H1 (cell line): ENCODE results near the gene PPP2R2D. TPM values are rescaled to one million over a fixed set of nuclear protein-coding genes. Genes with fewer than 3 reads are reported as not detected.

Experiments used
- CTCF ChIA-PET: fragments of 300-600 bp; sonication (Branson Sonifier 250); formaldehyde crosslinking; loops from one replicate; lab custom pipeline; 2021; ENCODE audit not compliant: partially characterized antibody; lab: Charles Lee
- POLR2A ChIA-PET: fragments of 300-600 bp; sonication (Branson Sonifier 250); formaldehyde crosslinking; loops from one replicate; lab custom pipeline; 2021; ENCODE audit warnings: inconsistent platforms; ENCODE audit not compliant: partially characterized antibody; lab: Charles Lee
- DNase-seq, 2 experiments: peaks; one replicate each; pipeline versions ENCODE4 v3.0.0 to v3.0.0-alpha.2; 2010 to 2022; ENCODE audit warnings: low spot score in 2 of 2, low read depth in 1 of 2, mixed read lengths in 1 of 2
- FAIRE-seq: peaks from 2 replicates; lab custom pipeline; 2011; peaks lifted over from hg19 to GRCh38; lab: Jason Lieb, UNC
- H2AFZ ChIP-seq: 2 replicates; pipeline ENCODE4 v1.8.1; 2012; ENCODE audit warnings: low read length, inconsistent platforms
- H2AK5ac ChIP-seq: 2 replicates; pipeline ENCODE4 v1.6.1; 2013; ENCODE audit warnings: low read depth, low read length
- H2BK120ac ChIP-seq: replicated peaks from 2 replicates; pipeline ENCODE3; 2013; ENCODE audit warnings: low read depth, low read length, inconsistent platforms
- H2BK12ac ChIP-seq: 2 replicates; pipeline ENCODE4 v1.6.1; 2013; ENCODE audit warnings: low read depth, low read length
- H2BK15ac ChIP-seq: 2 replicates; pipeline ENCODE4 v1.6.1; 2013; ENCODE audit warnings: low read length
- H2BK20ac ChIP-seq: 2 replicates; pipeline ENCODE4 v1.6.1; 2013; ENCODE audit warnings: low read length
- H2BK5ac ChIP-seq: 2 replicates; pipeline ENCODE4 v1.6.1; 2013; ENCODE audit warnings: low read depth, low read length
- H3K14ac ChIP-seq: 2 replicates; pipeline ENCODE4 v1.6.1; 2013; ENCODE audit warnings: inconsistent platforms; ENCODE audit not compliant: insufficient read length
- H3K18ac ChIP-seq: 2 replicates; pipeline ENCODE4 v1.6.1; 2013; ENCODE audit warnings: low read length; ENCODE audit errors: extremely low read depth
- H3K23ac ChIP-seq: 2 replicates; pipeline ENCODE4 v1.6.1; 2013; ENCODE audit warnings: inconsistent platforms; ENCODE audit not compliant: insufficient read length
- H3K23me2 ChIP-seq: 2 replicates; pipeline ENCODE4 v1.6.1; 2013; ENCODE audit warnings: low read depth, low read length
- H3K27ac ChIP-seq: 2 replicates; pipeline ENCODE4 v1.6.1; 2011; ENCODE audit warnings: low read depth, low read length, inconsistent platforms
- H3K27me3 ChIP-seq, 4 experiments: replicated peaks in 1 of 4; 1 replicate in 1 of 4; 2 replicates in 3 of 4; pipeline versions ENCODE4 v1.6.1 to v1.8.1; 2011 to 2013; ENCODE audit warnings: low read length in 3 of 4, mild to moderate bottlenecking in 3 of 4, inconsistent platforms in 2 of 4, mixed read lengths in 2 of 4, moderate library complexity in 1 of 4; ENCODE audit not compliant: control insufficient read depth in 3 of 4, insufficient read depth in 3 of 4; ENCODE audit errors: extremely low read depth in 1 of 4
- H3K36me3 ChIP-seq, 4 experiments: 2 replicates each; pipeline versions ENCODE4 v1.6.1 to v1.8.1; 2011 to 2013; ENCODE audit warnings: mild to moderate bottlenecking in 4 of 4, low read length in 3 of 4, moderate library complexity in 2 of 4, control low read depth in 1 of 4, inconsistent platforms in 1 of 4; ENCODE audit not compliant: insufficient read depth in 4 of 4, control insufficient read depth in 2 of 4
- H3K4ac ChIP-seq: replicated peaks from 2 replicates; pipeline ENCODE3; 2013; ENCODE audit warnings: low read length, low read depth, mixed read lengths, inconsistent platforms; ENCODE audit not compliant: insufficient read length
- H3K4me1 ChIP-seq, 4 experiments: replicated peaks in 1 of 4; 1 replicate in 1 of 4; 2 replicates in 3 of 4; pipeline versions ENCODE4 v1.6.1 to v1.8.1; 2011 to 2013; ENCODE audit warnings: low read length in 3 of 4, inconsistent platforms in 2 of 4, mixed read lengths in 1 of 4; ENCODE audit not compliant: insufficient read depth in 4 of 4, control insufficient read depth in 3 of 4
- H3K4me2 ChIP-seq, 2 experiments: 2 replicates each; pipeline versions ENCODE4 v1.6.1 to v1.8.1; 2011 to 2013; ENCODE audit warnings: low read depth in 2 of 2, low read length in 2 of 2, control low read depth in 1 of 2, inconsistent platforms in 1 of 2, mild to moderate bottlenecking in 1 of 2; ENCODE audit not compliant: insufficient read depth in 1 of 2
- H3K4me3 ChIP-seq, 4 experiments: fragments of 200-600, 300-600 bp in 1 of 4; sonication (generic), shearing (Covaris generic), sonication (Bioruptor Twin) in 1 of 4; 2 replicates each; pipeline versions ENCODE4 v1.5.1 to v1.8.1; 2011 to 2016; ENCODE audit warnings: low read length in 4 of 4, low read depth in 3 of 4, control low read depth in 2 of 4, inconsistent platforms in 2 of 4, mild to moderate bottlenecking in 2 of 4, mixed read lengths in 1 of 4, moderate library complexity in 1 of 4; ENCODE audit not compliant: insufficient read depth in 2 of 4; ENCODE audit errors: extremely low read depth in 1 of 4
- H3K56ac ChIP-seq: replicated peaks from 2 replicates; pipeline ENCODE3; 2013; ENCODE audit warnings: low read depth, mild to moderate bottlenecking, mixed read lengths, low read length, inconsistent platforms; ENCODE audit not compliant: insufficient read length
- H3K79me1 ChIP-seq: 2 replicates; pipeline ENCODE4 v1.6.1; 2013; ENCODE audit warnings: low read depth, low read length, control low read depth
- H3K79me2 ChIP-seq, 2 experiments: 2 replicates each; pipeline versions ENCODE4 v1.6.1 to v1.8.1; 2012 to 2013; ENCODE audit warnings: low read length in 2 of 2, mild to moderate bottlenecking in 2 of 2, inconsistent platforms in 1 of 2; ENCODE audit not compliant: insufficient read depth in 2 of 2, control insufficient read depth in 1 of 2
- H3K9ac ChIP-seq, 4 experiments: replicated peaks in 1 of 4; 1 replicate in 1 of 4; 2 replicates in 3 of 4; pipeline versions ENCODE4 v1.6.1 to v1.8.1; 2011 to 2013; ENCODE audit warnings: low read depth in 3 of 4, low read length in 3 of 4, control low read depth in 2 of 4, mild to moderate bottlenecking in 2 of 4, moderate library complexity in 2 of 4, inconsistent platforms in 1 of 4; ENCODE audit errors: extremely low read depth in 1 of 4
- H3K9me3 ChIP-seq, 2 experiments: 2 replicates each; pipeline versions ENCODE4 v1.6.1 to v1.8.1; 2012 to 2013; ENCODE audit warnings: mild to moderate bottlenecking in 2 of 2, moderate library complexity in 2 of 2, control low read depth in 1 of 2, inconsistent platforms in 1 of 2, low read depth in 1 of 2, low read length in 1 of 2, mixed read lengths in 1 of 2; ENCODE audit not compliant: insufficient read depth in 2 of 2
- H4K20me1 ChIP-seq, 2 experiments: replicated peaks in 1 of 2; 2 replicates each; pipeline versions ENCODE3 to v1.8.1; 2011 to 2013; ENCODE audit warnings: inconsistent platforms in 2 of 2, low read length in 2 of 2, mild to moderate bottlenecking in 1 of 2; ENCODE audit not compliant: insufficient read depth in 2 of 2, control insufficient read depth in 1 of 2
- H4K5ac ChIP-seq: 2 replicates; pipeline ENCODE4 v1.6.1; 2013; ENCODE audit warnings: low read length, low read depth, mixed read lengths, inconsistent platforms; ENCODE audit not compliant: insufficient read length
- H4K8ac ChIP-seq: 2 replicates; pipeline ENCODE4 v1.8.0; 2013; ENCODE audit warnings: mild to moderate bottlenecking, moderate library complexity, low read length, inconsistent platforms; ENCODE audit not compliant: insufficient read depth; ENCODE audit errors: extremely low read depth
- H4K91ac ChIP-seq: replicated peaks from 2 replicates; pipeline ENCODE3; 2013; ENCODE audit warnings: low read length, mixed read lengths, inconsistent platforms; ENCODE audit not compliant: insufficient read length
- NANOG ChIP-seq: IDR thresholded peaks from 2 replicates; pipeline ENCODE4 v1.6.1; 2011; ENCODE audit warnings: low read length, low read depth, mild to moderate bottlenecking, inconsistent platforms; ENCODE audit not compliant: insufficient read depth, poor library complexity, severe bottlenecking
- WGBS, 2 experiments: shearing (Covaris generic) in 1 of 2; methylation state at CpG; one replicate each; pipeline versions ENCODE4 v1.1.6 to v1.1.7; 2013 to 2015; ENCODE audit warnings: low lambda C conversion rate in 2 of 2, mixed read lengths in 2 of 2, inconsistent platforms in 1 of 2, low coverage in 1 of 2, missing lambda C conversion rate in 1 of 2; ENCODE audit not compliant: insufficient replicate concordance in 2 of 2, insufficient coverage in 1 of 2, insufficient read length in 1 of 2; ENCODE audit errors: extremely low coverage in 1 of 2, missing lambda C conversion rate in 1 of 2; 5-methylcytosine and 5-hydroxymethylcytosine counted together
- polyA plus RNA-seq, 7 experiments: library from polyadenylated mRNA; depleted of rRNA in 3 of 7; stranded (reverse) in 5 of 7; unstranded in 2 of 7; fragments of >200 nt in 5 of 7; fragments of 200-250 nt in 2 of 7; gene quantifications; 1 replicate in 5 of 7; 2 replicates in 1 of 7; 4 replicates in 1 of 7; pipeline versions ENCODE4 v1.2.1 to v1.2.3, GENCODE V29; 2011 to 2013; ENCODE audit warnings: missing spikeins in 2 of 7, mixed read lengths in 2 of 7
- total RNA-seq: library from RNA; stranded (reverse); fragmentation: NEBNext Ultra II Directional; extraction: Animal tissue kit (Norgen Biotek cat#: 25700); gene quantifications from 2 replicates; pipeline ENCODE4 v1.2.1, GENCODE V29; 2021
- TF ChIP-seq, protein P1 (sequence below), 3 experiments: IDR thresholded peaks; 1 replicate in 2 of 3; 2 replicates in 1 of 3; pipeline versions ENCODE4 v1.5.1 to v1.6.1; 2011; ENCODE audit warnings: low read length in 3 of 3, mild to moderate bottlenecking in 3 of 3, inconsistent platforms in 2 of 3, low read depth in 1 of 3, moderate library complexity in 1 of 3; ENCODE audit not compliant: insufficient read depth in 1 of 3; ENCODE audit errors: control extremely low read depth in 1 of 3

The PPP2R2D gene
- total and polyA plus RNA-seq, 2 of the 8 experiments (the other 6 are each of a cell fraction or from before 2014, with no cell fraction given) = 25.4 to 32.8 TPM

- ChIA-PET CTCF (interaction anchor here (2.0 kb wide), 1 partner anchor 43 kb away, joined by 8 read pairs; no protein-coding TSS in a partner anchor), POLR2A (interaction anchor here (0.8 to 1.1 kb wide), 3 partner anchors 34 to 72 kb away, joined by 3 read pairs; no protein-coding TSS in a partner anchor)
- Histone ChIP-seq H3K9ac (no peak overlapping the region), H3K79me2 (peaks cover 16 to 50% of the 10 kb centered on the region in 2 experiments; a peak in 3 of 4 replicates), H3K27me3 (peaks cover 8 to 29% (median 24%) of the 10 kb centered on the region in 4 experiments), H3K14ac (no peak overlapping the region), H2BK12ac (peak overlapping the region; percentile 42; the same call in 1 of the 2 replicates), H4K5ac (no peak overlapping the region), H3K23me2 (peaks cover 12% of the 10 kb centered on the region), H2BK20ac (no peak overlapping the region), H3K27ac (no peak overlapping the region), H2BK120ac (no peak overlapping the region), H2AK5ac (no peak overlapping the region), H3K4me3 (peak overlapping the region in 2 of 4 experiments; percentile 4 to 52; a peak in 4 of 8 replicates), H4K20me1 (peaks cover 18 to 22% of the 10 kb centered on the region in 2 experiments), H3K4me2 (peak overlapping the region; percentile 51 to 82), H3K18ac (no peak overlapping the region), H4K8ac (no peak overlapping the region; the same call in 1 of the 2 replicates), H2AFZ (no peak overlapping the region), H3K36me3 (peaks cover 0 to 3% (median 0%) of the 10 kb centered on the region in 4 experiments; a peak in 1 of 8 replicates), H3K9me3 (peaks cover 0 to 2% of the 10 kb centered on the region in 2 experiments; a peak in 1 of 4 replicates), H3K23ac (no peak overlapping the region), H2BK5ac (no peak overlapping the region), H3K4me1 (peaks cover 12 to 16% (median 13%) of the 10 kb centered on the region in 4 experiments), H3K4ac (no peak overlapping the region), H2BK15ac (no peak overlapping the region), H4K91ac (no peak overlapping the region), H3K56ac (peak overlapping the region; percentile 54), H3K79me1 (peaks cover 18% of the 10 kb centered on the region)
- no peak for FAIRE-seq
- 62% methylated on average over 29 of the region's 30 CpGs; no CpG with 5 or more reads in 1 of the 2 experiments for WGBS, 2 experiments
- no peak for DNase-seq
- no peak for TF ChIP-seq NANOG
- TF ChIP-seq, protein P1, sequence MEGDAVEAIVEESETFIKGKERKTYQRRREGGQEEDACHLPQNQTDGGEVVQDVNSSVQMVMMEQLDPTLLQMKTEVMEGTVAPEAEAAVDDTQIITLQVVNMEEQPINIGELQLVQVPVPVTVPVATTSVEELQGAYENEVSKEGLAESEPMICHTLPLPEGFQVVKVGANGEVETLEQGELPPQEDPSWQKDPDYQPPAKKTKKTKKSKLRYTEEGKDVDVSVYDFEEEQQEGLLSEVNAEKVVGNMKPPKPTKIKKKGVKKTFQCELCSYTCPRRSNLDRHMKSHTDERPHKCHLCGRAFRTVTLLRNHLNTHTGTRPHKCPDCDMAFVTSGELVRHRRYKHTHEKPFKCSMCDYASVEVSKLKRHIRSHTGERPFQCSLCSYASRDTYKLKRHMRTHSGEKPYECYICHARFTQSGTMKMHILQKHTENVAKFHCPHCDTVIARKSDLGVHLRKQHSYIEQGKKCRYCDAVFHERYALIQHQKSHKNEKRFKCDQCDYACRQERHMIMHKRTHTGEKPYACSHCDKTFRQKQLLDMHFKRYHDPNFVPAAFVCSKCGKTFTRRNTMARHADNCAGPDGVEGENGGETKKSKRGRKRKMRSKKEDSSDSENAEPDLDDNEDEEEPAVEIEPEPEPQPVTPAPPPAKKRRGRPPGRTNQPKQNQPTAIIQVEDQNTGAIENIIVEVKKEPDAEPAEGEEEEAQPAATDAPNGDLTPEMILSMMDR (IDR thresholded peaks at IDR 0.05; ENCODE audit: control extremely low read depth in 1 of 3, insufficient read depth in 1 of 3, low read depth in 1 of 3, low read length in 3 of 3) = no peak
These were observed 79.0 kb downstream of the PPP2R2D start for GRCh38 chr10:131979821-131980270.
